ENCODE measurements around the gene WASHC4. TPM values are rescaled to one million over a fixed set of nuclear protein-coding genes. Genes with fewer than 3 reads are reported as not detected.

Gene WASHC4, protein sequence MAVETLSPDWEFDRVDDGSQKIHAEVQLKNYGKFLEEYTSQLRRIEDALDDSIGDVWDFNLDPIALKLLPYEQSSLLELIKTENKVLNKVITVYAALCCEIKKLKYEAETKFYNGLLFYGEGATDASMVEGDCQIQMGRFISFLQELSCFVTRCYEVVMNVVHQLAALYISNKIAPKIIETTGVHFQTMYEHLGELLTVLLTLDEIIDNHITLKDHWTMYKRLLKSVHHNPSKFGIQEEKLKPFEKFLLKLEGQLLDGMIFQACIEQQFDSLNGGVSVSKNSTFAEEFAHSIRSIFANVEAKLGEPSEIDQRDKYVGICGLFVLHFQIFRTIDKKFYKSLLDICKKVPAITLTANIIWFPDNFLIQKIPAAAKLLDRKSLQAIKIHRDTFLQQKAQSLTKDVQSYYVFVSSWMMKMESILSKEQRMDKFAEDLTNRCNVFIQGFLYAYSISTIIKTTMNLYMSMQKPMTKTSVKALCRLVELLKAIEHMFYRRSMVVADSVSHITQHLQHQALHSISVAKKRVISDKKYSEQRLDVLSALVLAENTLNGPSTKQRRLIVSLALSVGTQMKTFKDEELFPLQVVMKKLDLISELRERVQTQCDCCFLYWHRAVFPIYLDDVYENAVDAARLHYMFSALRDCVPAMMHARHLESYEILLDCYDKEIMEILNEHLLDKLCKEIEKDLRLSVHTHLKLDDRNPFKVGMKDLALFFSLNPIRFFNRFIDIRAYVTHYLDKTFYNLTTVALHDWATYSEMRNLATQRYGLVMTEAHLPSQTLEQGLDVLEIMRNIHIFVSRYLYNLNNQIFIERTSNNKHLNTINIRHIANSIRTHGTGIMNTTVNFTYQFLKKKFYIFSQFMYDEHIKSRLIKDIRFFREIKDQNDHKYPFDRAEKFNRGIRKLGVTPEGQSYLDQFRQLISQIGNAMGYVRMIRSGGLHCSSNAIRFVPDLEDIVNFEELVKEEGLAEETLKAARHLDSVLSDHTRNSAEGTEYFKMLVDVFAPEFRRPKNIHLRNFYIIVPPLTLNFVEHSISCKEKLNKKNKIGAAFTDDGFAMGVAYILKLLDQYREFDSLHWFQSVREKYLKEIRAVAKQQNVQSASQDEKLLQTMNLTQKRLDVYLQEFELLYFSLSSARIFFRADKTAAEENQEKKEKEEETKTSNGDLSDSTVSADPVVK
- 66.7 TPM for total RNA-seq
- long read RNA-seq, full-length matches to known transcripts = 45 of 89 reads
- long read RNA-seq, partial matches to known transcripts = 27 of 89 reads
- long read RNA-seq, other reads (novel, unspliced or antisense) = 17 of 89 reads

DNA sequence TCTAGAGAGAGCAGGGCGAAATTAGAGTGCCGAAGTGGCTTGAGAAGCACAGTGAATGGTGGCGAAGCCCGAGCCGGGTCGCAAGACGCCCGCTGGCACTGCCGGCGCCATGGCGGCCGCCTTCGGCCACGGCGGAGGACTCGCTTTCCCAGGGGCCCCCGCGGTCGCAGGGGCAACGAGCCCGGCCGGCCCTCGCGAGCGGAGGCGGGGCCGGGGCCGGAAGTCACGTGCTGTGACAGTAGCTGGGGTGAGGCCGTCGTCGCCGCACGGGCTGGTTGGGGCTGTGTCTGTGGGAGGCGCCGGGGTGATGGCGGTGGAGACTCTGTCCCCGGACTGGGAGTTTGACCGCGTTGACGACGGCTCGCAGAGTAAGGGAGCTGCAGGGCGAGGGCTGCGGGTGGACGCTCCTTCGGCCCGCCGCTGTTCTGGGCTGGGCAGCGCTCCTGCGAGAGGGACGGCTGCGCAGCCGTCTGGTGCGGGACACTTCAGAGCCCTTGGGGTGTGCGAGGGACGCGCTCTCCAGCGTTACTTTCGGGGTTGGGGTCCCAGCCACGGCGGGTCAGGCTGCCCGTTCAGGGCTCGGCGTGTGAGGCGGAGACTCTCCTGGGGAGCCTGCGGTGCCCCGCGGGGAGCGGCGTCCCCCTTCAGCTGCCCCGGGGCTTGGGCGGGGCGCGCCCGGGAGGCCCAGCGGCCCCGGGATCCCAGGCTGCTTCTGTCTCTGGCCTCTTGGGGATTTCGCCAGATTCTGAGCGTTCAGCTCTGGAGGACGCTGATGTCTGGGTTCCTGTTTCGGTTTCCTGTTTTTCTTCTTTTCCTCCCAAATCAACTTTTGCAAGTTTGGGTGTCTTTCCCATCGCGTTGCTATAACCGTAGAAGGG lies at the start of gene WASHC4:
TSS of gene WASHC4 (plus strand) at position 238 of the 878 bp plus-strand sequence. CDS start at position 308, 70 bp downstream.
- ATAC-seq = peak; percentile 99
- Histone ChIP-seq H3K27ac (peak within 1 kb of the TSS; percentile 98), H3K36me3 (peaks cover 10% of the 10 kb centered on the region), H3K4me3 (peak within 1 kb of the TSS; percentile 90), H3K9me3 (no peaks in the 10 kb centered on the region), H3K4me1 (peaks cover 31% of the 10 kb centered on the region), H3K27me3 (no peaks in the 10 kb centered on the region)
- intact Hi-C loops (cut with DNase I) = no loop called here
- peak; percentile 98 for DNase-seq
- TF ChIP-seq, protein P1, sequence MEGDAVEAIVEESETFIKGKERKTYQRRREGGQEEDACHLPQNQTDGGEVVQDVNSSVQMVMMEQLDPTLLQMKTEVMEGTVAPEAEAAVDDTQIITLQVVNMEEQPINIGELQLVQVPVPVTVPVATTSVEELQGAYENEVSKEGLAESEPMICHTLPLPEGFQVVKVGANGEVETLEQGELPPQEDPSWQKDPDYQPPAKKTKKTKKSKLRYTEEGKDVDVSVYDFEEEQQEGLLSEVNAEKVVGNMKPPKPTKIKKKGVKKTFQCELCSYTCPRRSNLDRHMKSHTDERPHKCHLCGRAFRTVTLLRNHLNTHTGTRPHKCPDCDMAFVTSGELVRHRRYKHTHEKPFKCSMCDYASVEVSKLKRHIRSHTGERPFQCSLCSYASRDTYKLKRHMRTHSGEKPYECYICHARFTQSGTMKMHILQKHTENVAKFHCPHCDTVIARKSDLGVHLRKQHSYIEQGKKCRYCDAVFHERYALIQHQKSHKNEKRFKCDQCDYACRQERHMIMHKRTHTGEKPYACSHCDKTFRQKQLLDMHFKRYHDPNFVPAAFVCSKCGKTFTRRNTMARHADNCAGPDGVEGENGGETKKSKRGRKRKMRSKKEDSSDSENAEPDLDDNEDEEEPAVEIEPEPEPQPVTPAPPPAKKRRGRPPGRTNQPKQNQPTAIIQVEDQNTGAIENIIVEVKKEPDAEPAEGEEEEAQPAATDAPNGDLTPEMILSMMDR (IDR thresholded peaks at IDR 0.05) = no peak

DNA sequence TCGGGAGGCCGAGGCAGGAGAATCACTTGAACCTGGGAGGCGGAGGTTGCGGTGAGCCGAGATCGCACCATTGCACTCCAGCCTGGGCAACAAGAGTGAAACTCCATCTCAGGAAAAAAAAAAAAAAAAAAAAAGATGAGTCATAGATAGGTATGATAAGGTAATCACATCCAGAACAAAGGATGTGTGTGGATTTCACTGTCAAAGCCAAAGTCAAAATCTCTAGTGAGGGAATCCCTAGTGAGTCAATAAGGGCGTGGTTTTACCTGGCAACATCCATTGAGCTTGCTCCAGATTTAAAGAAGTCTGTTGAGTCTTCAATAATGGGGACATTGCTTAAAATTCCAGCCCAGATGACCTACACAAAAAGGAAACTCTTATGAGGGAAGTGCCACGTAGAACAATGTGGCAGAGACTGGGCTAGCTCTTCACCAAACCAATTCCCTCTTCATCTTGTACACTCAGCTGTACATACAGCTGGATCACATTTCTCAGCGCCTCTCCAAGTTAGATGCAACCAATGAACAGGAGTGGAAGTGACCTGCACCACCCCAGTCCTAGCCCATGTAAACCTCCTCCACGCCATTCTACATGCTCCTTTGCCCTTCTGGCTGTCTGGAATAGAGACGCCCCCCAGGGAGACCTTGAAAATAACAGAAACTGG lies 46.7 kb upstream of the WASHC4 start:
- DNase-seq (no peak), ATAC-seq (no peak)
- no peaks in the 10 kb centered on the region for H3K36me3 ChIP-seq
- H3K27ac ChIP-seq = no peak overlapping the region
- no peaks in the 10 kb centered on the region for H3K27me3 ChIP-seq
- intact Hi-C loops (cut with DNase I) = no loop called here
- no peak overlapping the region for H3K4me3 ChIP-seq
- no peaks in the 10 kb centered on the region for H3K4me1 ChIP-seq
- TF ChIP-seq, protein P1 (IDR thresholded peaks at IDR 0.05) = no peak
- H3K9me3 ChIP-seq = no peaks in the 10 kb centered on the region

DNA sequence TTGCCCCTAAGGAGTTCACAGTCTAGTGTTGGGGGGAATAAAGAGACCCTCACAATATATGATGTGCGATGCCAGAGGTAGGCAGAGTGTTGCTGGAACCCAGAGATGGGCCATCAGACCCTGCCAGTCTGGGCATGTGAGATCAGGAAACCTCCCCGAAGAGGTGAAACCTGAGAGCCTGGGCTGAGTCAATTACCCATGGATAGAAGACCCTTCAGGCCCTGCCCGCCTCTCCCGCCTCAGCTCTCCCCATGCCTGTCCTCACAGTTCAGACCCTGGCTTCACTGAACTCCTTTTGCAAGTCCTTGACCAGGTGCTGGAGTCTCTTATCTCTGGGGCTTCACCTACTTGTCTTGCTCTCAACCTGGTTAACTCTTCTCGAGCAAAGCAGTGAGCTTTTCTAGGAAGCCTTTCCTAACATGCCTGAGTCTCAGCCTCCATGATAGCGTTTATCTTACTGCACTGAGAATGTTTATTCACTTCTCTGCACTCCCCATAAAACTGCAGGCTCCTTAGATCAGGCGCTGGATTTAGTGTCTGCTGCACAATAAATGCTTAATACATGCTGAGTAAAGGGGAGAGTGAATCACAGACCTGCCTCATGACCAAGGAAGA lies 42.9 kb upstream of the WASHC4 start:
- intact Hi-C loops (cut with DNase I) = no loop called here
- TF ChIP-seq, protein P1 (IDR thresholded peaks at IDR 0.05) = no peak
- no peaks in the 10 kb centered on the region for H3K4me1 ChIP-seq
- H3K4me3 ChIP-seq = no peak overlapping the region
- ATAC-seq (peak; percentile 47), DNase-seq (peak; percentile 43)
- no peak overlapping the region for H3K27ac ChIP-seq
- H3K9me3 ChIP-seq = no peaks in the 10 kb centered on the region
- no peaks in the 10 kb centered on the region for H3K27me3 ChIP-seq
- H3K36me3 ChIP-seq = peaks cover 7% of the 10 kb centered on the region

DNA sequence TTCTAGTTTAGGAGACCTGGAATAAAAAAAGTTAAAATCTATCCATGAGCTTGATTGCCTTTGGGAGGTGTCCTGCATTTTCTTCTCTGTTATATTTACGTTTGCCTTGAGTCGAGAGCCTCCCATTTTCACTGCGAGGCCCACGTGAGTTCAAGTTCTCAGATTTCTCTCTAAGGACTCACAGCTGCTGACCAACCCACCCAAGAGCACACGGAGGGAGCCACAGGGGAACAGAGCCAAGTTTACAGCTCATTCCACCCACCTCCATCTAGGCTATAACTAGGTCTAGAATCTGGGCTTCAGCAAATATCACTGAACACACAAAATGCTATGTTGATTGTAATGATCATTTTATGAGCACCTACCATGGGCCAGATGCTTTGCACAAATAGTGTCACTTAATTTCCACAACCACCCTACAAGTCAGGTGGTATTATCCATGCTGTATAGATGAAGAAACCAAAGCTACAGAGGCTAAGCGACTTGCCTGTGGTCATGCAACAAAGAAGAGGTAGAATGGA lies 40.0 kb upstream of the WASHC4 start:
- Histone ChIP-seq H3K27me3 (no peaks in the 10 kb centered on the region), H3K4me1 (no peaks in the 10 kb centered on the region), H3K36me3 (peaks cover 7% of the 10 kb centered on the region), H3K4me3 (no peak overlapping the region), H3K9me3 (no peaks in the 10 kb centered on the region), H3K27ac (no peak overlapping the region)
- intact Hi-C loops (cut with DNase I) = no loop called here
- ATAC-seq = no peak
- no peak for DNase-seq
- TF ChIP-seq, protein P1 (IDR thresholded peaks at IDR 0.05) = no peak
